ENCODE results near the gene DUSP21. TPM values are rescaled to one million over a fixed set of nuclear protein-coding genes. Genes with fewer than 3 reads are reported as not detected.

The DUSP21 gene
- total and polyA plus RNA-seq, 10 of the 15 experiments (the other 5 are each of a cell fraction or from before 2014, with no cell fraction given): not detected

DNA sequence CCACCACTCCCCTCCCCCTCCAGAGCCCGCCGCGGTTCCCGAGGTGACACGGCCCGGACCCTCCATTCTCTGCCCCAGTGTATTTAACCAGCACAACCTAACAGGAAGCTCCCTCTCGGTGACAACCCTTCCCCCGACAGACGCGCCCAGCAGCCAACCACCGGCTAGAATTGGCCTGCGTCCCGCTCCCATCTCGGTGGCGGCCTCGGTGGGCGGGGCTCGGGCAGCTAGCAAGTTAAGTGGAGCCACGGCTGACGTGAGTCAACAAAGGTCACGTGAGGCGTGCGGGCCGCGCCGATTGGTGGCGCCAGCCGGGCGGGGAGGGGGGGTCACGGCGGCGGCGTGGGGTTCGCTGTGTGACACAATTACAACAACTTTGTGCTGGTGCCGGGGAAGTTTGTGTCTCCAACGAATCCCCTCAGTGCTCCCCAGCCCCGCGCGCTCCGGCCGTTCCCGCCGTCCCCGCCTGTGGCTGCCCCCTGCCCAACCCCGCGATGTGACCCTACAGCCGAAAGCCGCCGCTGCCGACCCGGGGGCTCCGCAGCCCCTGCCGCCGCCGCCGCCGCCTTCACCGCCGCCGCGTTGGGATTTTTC is 29.1 kb downstream of the DUSP21 start, which contains the start of gene KDM6A (continued):
- TF ChIP-seq PBX3 (IDR thresholded peaks at IDR 0.05; ENCODE audit: insufficient replicate concordance, low read depth, low read length): peak; percentile 98
- peak; percentile 84 for TF ChIP-seq ZNF622 (IDR thresholded peaks at IDR 0.05)
- TF ChIP-seq YBX1 (IDR thresholded peaks at IDR 0.05): no peak
- TF ChIP-seq MYC (IDR thresholded peaks at IDR 0.05; ENCODE audit: insufficient read depth, insufficient read length, insufficient replicate concordance, low read length, severe bottlenecking): peak; percentile 32
- no peak for TF ChIP-seq CUX1 (IDR thresholded peaks at IDR 0.05; ENCODE audit: insufficient replicate concordance, low read depth, low read length)
- no peak for TF ChIP-seq BCL11A (IDR thresholded peaks at IDR 0.05; ENCODE audit: low read depth, low read length)
- no peak for TF ChIP-seq SKIL (IDR thresholded peaks at IDR 0.05; ENCODE audit: low read depth, poor library complexity, severe bottlenecking)
- TF ChIP-seq, protein P1, sequence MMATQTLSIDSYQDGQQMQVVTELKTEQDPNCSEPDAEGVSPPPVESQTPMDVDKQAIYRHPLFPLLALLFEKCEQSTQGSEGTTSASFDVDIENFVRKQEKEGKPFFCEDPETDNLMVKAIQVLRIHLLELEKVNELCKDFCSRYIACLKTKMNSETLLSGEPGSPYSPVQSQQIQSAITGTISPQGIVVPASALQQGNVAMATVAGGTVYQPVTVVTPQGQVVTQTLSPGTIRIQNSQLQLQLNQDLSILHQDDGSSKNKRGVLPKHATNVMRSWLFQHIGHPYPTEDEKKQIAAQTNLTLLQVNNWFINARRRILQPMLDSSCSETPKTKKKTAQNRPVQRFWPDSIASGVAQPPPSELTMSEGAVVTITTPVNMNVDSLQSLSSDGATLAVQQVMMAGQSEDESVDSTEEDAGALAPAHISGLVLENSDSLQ (IDR thresholded peaks at IDR 0.05): peak; percentile 99
- 0 out of 2 replicates have a peak, but pooled peaks have one; percentile 6 for TF ChIP-seq CBX5 (IDR thresholded peaks at IDR 0.05; ENCODE audit: low read depth)
- no peak for TF ChIP-seq TCF3 (IDR thresholded peaks at IDR 0.05; ENCODE audit: borderline replicate concordance, insufficient read depth, low read depth, low read length)
- TF ChIP-seq ZBED1 (IDR thresholded peaks at IDR 0.05; ENCODE audit: borderline replicate concordance): no peak
- TF ChIP-seq CBFB (IDR thresholded peaks at IDR 0.05; ENCODE audit: low read depth): no peak
- TF ChIP-seq IRF5 (IDR thresholded peaks at IDR 0.05; ENCODE audit: borderline replicate concordance): no peak
- TF ChIP-seq ZBTB11 (CRISPR knock-in tag; IDR thresholded peaks at IDR 0.05): no peak
